ENCODE measurements around the gene ELOVL5.

Gene ELOVL5

DNA sequence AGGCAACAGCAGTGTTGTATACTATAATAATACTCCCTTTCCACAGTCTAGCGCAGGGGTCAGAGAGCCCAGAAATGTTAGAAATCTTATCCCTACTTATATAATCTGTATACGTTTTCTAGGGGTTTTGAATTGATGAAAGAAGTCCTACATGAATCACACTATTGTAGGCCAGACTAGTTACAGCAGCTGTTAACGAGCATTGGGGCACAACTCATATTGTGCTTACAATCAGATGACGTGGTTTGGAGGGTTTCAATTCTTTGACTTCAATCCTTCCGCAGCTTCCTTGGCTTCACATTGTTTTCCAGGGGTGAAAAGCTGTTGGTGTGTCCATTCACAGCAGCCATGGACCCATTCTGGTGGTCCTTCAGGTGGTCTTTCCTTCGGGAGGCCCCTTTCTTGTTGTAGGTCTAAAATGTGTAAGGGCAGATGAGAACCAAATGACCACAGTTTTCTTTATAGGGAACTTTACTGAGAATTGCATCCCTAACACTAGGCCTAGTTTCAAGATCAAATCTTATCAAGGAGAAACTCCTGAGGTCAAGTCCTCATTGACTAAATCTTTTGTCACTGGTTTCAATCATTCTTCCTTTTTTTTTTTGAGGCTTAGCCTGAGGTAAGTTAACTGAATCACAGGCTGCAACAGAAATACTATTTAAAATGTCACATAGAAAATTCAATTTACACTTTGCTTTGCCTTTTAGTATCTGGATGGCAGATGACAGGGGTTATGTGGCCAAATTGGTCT, 79.7 kb downstream of the ELOVL5 start:
- no peak for DNase-seq

DNA sequence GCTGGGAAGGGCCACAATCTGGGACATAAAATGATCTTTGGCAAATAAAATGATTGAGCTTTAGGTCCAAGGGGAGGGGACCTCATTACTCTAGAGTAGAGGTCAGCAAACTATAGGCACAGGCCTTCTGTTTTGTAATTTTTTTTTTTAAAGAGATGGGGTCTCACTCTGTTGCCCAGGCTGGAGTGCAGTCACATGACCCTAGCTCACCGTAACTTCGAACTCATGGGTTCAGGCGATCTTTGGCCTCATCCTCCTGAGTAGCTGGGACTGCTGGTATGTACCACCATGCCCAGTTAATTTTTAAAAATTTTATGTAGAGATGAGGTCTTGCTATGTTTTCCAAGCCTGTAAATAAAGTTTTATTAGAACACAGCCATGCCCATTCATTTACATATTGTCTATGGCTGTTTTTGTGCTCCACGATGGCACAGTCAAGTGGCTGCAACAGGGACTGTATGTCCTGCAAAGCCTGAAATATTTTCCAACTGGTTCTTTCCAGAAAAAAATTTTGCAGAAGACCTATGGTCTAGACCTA, 82.1 kb downstream of the ELOVL5 start:
- DNase-seq, result no peak

DNA sequence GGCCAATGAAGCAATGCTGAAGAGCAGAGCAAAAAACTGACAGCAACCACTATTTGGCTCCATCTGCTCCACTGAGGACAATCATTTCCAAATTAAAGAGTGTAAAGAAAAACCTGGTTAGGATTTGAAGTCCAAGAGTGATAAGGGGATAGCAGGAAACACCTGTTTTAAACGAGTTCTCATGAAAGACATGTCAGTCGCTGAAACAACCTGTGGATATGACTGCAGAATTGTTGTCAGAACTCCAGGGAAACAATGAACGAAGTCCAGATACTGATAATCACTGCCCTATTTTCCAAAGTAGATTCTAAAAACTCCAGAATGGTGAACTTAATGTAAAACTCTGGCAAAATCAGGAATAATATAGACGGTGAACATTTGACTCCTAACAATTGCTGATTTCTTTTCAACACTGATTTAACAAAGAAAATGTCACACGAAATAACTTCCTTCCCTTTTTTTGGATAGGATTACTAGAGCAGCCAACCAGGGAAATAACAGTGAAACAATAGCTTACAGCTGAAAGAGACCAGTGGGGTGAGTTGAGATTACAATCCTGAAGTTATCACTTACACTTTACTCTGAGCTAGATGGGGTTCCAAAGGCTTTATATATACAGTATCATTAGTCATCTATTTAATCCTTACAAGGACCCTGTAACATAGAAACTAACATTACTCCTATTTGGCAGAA, 83.7 kb downstream of the ELOVL5 start:
- DNase-seq, result no peak

DNA sequence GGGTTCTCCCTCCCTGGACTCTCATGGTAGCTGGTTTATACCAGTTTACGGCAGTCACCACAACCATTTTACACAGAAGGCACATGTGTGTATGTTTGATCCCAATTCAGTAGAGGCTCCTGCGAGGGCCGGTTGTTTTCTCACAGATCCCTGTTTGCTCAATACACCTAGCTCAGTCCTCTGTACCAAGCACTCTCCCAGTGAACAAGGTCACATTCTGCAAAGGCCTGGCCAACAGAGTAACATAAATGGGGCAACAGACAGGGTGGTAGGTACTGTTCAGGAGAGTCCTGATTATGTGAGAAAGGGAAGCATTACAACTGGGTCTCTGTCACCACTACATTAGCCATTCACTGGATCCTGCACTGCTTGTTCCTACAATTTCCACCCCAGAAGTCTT, 84.4 kb downstream of the ELOVL5 start:
- no peak for DNase-seq

DNA sequence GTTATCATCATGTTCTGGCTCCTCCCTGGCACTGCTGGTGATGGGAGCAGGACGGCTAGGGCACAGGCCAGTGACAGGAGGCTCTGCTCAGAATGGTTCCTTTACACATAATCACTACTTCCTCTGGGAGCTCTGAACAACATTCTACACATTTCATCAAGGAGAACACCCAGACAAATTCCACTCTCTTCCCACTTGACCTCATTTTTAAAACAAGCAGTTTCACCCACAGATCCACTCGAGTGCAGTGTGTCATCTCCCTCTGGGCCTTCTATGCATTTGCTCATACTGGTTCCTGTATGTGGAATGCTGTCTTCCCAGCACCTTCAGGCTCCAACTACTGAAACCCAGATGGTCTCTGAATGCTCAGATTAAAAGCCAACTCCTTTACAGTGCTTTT, 84.8 kb downstream of the ELOVL5 start:
- DNase-seq, result no peak

DNA sequence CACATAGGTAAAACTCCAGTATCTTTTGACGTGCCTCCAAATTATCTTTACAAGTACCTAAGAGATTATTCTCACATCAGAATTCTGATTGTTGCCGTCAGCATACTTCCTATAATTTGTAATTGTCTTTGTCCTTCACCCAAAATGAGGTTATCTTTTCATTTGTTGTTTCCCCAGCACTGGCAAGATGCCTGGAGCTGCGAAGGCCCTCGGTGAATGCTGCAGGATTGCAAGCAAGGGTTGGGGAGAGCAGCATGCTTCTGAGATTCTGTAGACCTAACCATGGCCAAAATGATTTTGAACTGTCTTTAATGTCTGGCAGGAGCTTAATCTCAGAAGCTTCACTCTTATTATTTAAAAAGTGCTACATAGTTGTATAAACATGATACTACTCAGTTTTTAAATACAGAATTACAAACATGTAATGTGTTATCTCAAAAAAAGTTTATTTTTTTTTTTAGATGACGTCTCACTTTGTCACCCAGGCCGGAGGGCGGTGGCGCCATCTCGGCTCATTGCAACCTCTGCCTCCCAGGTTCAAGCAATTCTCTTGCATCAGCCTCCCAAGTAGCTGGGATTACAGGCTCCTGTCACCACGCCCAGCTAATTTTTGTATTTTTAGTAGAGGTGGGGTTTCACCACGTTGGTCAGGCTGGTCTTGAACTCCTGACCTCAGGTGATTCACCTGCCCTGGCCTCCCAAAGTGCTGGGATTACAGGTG, 88.7 kb downstream of the ELOVL5 start:
- DNase-seq, result no peak

DNA sequence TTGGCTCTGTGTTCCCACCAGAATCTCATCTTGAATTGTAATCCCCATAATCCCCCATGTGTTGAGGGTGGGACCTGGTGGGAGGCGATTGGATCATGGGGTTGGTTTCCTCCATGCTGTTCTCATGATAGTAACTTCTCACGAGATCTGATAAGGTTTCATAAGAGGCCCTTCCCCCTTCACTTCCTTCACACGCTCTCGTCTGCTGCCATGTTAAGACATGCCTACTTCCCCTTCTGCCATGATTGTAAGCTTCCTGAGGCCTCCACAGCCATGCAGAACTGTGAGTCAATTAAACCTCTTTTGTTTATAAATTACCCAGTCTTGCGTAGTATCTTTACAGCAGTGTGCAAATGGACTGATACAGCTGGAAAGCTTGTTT, 90.0 kb downstream of the ELOVL5 start:
- DNase-seq, result no peak

DNA sequence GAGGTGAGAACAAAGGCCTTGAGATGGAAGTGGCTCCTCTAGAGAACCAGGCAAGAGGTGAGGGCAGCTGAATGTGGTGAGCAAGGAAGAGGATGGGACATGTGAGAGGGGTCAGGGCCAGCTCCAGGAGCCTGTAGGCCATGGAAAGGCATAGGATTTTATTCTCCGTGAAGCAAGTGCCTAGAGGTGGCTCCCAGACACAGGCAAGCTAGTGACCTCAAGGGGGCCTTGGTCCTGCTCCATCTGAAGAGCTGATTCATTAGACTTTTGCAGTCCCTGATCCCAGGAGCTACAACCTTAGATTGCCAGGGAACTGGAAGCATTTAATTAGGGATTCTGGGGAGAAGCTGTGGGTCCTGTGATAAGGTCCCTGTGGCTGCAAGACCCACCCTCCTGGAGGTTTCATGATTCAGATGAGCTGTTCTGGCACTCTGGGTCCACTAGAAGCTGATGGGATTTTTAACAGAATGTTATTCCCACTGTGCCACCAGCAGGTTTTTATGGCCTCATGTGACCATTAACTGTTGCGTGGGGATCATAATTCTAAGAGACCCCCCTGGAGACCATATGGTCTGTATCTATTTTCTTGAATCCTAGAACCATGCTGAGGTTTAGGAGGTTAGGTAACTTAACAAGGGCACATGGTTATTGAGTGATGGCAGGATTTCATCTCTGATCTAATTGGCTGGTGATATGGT, 90.5 kb downstream of the ELOVL5 start:
- no peak for DNase-seq

DNA sequence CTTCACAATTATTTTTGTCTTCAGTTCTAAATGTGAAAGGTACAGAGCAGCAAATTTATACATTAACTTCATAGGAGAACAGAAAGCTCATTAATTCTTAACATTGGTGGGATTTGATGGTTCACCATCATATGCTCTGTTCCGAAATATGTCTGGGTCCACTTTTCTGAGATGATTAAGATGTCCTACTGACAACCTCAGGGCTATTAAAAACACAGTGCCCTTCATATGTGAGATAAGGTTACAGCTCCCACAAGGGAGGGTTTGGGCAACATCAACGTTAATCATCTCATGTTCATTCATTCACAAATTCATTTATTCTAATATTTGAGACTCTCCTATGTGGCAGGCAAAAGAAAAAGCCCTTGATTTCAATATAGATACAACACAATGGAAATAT, 91.2 kb downstream of the ELOVL5 start:
- no peak for DNase-seq

DNA sequence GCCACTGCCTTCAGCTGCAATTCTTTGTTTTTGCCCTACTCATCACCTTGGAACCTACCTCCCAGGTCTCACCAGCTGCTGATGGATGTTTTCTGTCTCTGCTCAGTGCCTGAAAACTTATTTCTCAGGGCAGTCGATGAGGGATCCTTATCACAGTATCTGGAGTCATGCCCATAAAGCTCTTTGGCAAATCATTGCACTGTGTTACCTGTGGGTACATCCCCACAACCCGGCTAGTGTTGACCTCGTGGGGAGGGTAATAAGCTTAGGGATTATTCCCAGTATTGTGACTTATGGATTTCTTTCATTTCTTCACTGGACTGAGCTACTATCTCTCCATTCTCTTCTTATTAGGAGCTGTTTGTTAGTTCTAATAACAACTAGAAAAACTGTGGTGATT, 91.7 kb downstream of the ELOVL5 start:
- no peak for DNase-seq

DNA sequence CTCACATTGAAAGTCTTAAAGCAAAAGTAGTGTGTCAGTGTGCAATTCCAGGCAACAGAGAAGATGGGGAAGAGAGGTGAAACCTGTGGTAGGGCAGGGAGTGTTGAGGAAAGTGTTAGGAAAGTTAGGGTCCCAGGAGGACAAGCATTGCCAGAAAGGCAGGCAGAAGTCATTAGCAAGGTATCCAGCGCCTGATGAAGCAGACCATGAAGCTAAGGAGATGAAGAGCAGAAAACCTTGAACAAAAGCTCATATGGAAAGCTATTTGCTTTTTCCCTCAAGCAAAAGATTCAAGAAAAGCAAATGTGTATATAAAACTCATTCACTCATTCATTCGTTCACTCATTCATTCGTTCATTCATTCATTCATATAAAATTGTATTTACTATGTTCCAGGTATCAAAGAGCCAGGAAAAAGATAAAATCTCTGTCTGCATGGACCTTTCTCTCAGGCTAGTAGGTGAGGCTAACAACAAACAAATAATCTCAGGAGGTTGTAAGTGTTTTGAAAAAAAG, 96.5 kb downstream of the ELOVL5 start:
- no peak for DNase-seq

DNA sequence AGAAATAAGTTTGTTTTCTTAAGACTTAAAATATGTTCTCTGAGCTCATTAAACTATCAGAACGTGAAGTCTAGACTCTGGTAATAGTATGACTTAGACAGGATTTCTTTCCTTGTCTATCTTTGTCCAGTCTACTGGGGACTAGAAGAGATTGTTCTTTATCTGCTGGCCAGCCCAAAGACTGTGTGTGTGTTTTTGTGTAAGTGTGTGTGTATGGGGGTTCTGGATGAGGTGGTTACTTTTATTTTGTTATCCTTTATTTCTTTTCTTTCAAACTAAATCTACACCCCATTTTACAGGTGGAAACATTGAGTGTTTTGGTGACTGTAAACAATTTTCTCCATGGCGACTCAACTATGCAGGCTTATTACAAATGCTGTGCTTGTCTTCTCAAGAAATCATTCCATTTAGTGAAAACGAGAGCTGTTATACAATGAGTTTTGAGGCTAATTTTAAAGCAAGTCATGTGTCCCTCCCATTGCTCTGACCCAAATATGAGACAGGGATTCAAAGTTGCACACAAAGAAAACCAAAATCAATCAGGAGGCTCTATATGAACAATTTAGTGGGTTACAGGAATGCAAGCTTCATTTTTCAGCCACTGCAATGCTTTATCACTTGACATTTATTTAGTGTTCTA, 97.6 kb downstream of the ELOVL5 start:
- DNase-seq, result no peak

DNA sequence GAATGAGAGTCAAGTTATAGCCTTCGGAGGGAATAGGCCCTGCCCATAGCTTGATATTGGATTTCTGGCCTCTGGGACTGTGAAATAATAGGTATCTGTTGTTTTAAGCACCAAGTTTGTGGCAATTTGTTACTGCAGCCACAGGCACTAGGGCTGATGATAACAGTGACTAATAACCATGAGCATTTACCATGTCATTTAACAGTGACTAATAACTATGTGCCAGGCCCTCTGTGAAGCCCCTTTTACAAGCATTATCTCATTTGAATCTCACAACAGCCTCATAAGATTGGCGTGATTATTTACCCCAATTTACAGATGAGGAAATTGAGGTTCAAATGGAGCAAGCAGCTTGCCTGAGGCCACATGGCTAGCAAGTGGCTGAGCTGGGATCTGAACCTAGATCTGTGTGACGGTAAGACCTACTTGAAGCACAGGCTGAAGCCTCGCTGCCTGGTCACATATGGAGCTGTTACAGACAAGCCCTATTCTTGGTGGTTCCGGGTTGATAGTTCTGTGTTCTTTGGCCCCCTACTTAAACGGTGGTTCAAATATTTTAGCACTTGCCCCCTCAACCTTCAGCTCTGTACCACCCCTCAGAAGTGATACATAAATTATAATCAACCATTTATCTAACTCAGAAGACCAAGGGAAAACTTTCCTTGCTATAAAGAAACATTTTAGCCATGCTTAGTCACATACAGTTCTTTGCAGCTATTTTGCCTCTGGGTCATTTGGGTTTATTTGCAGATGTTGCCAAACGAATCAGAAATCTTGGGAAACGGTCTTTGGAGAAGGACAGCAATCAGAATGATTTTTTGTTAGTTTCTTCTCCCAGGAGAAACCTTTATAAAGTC, 98.3 kb downstream of the ELOVL5 start:
- no peak for DNase-seq

DNA sequence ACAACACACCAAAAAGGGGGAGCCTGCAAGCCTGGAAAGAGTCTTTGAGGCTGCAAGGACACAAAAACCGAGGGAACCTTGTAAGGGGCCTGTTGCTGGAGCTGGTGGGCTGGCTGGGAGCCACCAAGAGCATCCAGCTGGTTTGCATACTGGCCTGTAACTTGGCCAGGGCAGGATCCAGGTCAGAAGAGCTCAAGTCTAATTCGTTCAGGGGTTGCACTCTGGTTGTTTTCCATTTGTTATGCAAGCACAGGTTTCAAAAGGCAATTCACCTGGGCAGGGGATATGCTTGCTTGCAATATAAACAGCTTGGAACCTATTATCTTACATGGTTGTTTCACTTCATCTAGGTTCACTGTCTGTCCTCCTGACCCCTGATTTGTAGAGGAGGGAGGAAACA, 101.8 kb downstream of the ELOVL5 start:
- DNase-seq, result no peak

DNA sequence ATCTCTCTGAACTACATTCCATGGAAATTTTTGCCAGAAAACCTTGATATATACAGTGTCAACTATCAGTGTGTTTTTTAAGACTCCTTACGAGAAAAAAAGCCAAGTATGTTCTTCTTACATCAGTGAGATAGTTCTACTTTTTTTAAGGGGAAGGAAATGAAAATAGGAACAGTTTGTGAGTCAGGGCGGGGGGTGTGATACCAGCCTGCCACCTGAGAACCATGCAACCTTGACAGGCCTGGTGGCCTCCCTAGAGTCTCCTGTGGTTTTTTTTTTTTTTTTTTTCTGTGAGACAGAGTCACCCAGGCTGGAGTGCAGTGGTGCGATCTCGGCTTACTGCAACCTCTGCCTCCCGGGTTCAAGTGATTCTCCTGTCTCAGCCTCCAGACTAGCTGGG, 103.8 kb downstream of the ELOVL5 start:
- DNase-seq, result peak; percentile 6

DNA sequence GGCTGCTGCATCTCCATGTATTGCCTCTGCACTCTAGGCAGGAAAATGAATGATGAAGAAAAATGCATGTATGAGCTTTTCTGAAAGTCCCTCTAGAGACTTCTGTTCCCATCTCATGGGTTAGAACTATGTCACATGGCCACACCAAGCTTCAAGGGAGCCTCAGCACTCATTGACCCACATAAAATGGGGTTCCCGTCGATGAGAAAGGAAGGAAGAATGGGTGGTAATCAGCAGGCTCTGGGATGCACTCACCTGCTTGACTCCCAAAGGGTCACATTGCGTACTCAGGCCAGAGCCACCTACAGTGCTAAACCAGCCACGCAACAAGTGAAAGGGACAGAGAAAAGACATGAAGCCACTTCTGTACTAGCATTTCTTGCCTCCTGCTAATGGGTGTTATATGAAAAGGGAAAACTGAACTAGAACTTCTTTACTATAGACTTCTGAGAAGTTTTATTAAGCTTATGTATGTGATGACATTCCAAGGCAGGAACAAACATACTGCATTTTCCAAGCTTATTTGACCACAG, 104.3 kb downstream of the ELOVL5 start:
- no peak for DNase-seq

DNA sequence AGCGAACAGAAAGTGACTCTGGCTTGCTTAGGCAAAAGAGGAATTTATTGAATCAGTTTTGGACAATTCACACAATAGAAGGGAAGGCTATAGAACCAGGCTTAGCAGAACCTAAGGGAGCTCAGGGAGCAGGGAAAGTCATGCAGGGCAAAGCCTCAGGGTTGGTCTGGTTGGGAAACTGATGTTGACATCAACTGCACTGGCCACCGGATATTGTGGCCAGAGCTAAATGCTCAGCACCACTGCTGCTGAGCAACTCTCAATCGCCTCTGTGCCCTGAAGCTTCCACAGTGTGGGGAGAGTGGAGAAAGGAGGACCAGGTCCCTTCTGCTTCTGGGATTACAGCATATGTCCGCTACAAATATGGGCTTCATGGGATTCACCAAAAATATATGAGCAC, 106.8 kb downstream of the ELOVL5 start:
- no peak for DNase-seq

DNA sequence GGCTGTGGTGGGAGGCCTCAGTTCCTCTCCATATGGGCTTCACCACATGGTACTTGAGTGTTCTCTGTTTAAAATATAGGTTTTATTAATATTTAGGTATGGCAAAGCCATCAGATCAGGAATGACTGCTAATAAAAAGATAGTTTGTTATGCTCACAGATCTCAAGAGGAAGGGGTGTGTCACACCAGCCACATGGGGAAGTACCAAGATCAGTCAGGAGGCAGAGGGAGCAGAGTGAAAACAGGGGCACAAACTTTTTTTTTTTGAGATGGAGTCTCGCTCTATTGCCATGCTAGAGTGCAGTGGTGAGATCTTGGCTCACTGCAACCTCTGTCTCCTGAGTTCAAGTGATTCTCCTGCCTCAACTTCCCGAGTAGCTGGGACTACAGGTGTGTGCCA, 108.0 kb downstream of the ELOVL5 start:
- DNase-seq, result no peak

DNA sequence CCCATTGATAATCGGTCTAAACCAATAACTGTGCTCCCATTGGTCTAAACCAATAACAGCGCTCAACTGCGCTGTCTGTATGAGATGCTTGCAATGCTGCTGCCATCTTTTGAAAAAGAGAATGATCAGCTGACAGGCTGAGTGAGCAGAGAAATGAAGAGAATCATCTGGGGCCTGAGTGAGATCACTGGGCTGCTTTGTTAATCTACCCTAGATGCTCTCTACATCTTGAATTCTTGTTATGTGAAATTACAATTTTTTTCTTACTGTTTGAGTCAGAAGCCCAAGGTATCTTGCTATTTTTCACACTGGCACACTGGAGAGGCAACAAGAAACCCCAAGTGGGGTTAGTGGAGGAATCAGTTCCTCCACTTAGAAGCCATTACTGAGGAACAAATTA, 108.6 kb downstream of the ELOVL5 start:
- no peak for DNase-seq

DNA sequence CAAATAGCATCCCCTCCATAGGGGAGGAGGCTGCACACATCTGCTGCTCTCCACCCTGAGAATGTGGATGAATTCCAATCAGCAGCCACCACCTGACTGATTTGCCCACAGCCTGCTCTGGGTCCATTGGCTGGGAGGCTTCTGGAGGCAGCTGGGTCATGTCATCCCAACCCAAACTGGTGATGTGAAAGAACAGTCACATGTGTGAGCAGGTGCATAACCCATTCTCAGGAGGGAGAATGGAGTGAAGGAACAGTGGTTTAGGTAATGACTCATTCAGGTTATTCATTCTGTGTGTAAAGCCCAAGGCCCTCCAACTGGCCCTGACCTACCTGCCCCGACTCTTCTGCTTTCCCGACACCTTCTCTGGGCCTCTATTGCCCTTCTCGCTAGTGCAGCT, 109.2 kb downstream of the ELOVL5 start:
- no peak for DNase-seq

DNA sequence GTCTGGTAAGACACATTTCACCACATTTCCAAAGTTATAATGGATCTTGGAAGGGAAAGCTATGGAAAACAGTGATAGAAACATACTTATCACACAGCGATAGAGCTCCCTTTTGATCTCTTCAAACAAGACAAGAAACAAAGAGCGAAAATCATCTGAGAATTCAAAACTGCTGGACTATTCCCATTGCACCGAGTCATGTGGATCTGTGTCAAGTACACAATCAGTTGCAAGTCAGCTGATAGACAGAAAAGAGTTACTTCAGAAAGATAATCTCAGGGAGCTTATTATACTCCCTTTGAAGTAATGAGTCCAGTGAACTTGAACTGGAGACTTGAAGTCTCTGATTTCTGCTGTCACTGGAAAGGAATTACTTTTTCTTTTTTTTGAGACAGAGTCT, 110.4 kb downstream of the ELOVL5 start:
- DNase-seq, result no peak
